Uterus (tissue), 2 donors: ENCODE measurements around the gene ROCK2.

Source experiments
- POLR2A ChIP-seq, 2 donors: fragments of 450-650 bp; IDR thresholded peaks; one replicate each; pipeline ENCODE4 v1.6.1; 2016; ENCODE audit warnings: antibody characterized with exemption in 2 of 2, mild to moderate bottlenecking in 1 of 2, moderate library complexity in 1 of 2
- TF ChIP-seq, protein P1 (sequence below), 4 experiments: fragments of 200-600 bp in 2 of 4; fragments of 450-650 bp in 2 of 4; sonication (generic) in 2 of 4; IDR thresholded peaks; one replicate each; pipeline ENCODE4 v1.5.1; 2016 to 2019; ENCODE audit warnings: antibody characterized with exemption in 4 of 4, mild to moderate bottlenecking in 2 of 4, moderate library complexity in 1 of 4

DNA sequence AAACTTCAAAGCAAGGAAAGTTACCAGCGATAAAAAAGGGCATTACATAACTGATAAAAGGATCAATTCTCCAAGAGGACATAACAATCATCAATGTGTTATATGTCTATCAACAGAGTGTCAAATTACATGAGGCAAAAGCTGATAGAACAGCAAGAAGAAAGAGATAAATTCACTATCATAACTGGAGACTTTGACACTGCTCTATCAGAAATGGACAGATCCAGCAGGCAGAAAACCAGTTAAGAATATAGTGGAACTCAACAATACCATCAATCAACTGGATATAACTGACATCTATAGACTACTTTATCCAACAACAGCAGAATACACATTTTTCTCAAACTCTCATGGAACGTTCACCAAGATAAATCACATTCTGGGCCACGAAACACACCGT lies 65.0 kb downstream of the ROCK2 start:
- TF ChIP-seq, protein P1, sequence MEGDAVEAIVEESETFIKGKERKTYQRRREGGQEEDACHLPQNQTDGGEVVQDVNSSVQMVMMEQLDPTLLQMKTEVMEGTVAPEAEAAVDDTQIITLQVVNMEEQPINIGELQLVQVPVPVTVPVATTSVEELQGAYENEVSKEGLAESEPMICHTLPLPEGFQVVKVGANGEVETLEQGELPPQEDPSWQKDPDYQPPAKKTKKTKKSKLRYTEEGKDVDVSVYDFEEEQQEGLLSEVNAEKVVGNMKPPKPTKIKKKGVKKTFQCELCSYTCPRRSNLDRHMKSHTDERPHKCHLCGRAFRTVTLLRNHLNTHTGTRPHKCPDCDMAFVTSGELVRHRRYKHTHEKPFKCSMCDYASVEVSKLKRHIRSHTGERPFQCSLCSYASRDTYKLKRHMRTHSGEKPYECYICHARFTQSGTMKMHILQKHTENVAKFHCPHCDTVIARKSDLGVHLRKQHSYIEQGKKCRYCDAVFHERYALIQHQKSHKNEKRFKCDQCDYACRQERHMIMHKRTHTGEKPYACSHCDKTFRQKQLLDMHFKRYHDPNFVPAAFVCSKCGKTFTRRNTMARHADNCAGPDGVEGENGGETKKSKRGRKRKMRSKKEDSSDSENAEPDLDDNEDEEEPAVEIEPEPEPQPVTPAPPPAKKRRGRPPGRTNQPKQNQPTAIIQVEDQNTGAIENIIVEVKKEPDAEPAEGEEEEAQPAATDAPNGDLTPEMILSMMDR (IDR thresholded peaks at IDR 0.05): no peak
- TF ChIP-seq POLR2A (IDR thresholded peaks at IDR 0.05): no peak
